Peyer's patch (tissue), 4 donors: ENCODE data around the gene MARK3.

Experiments
- POLR2A ChIP-seq, 2 donors: fragments of 450-650 bp; IDR thresholded peaks; one replicate each; pipeline ENCODE4 v1.5.1; 2017; ENCODE audit warnings: antibody characterized with exemption in 2 of 2, mild to moderate bottlenecking in 2 of 2, moderate library complexity in 2 of 2
- TF ChIP-seq, protein P1 (sequence below), 6 experiments: fragments of 450-650 bp in 4 of 6; fragments of 200-600 bp in 2 of 6; sonication (generic) in 1 of 6; IDR thresholded peaks; one replicate each; pipeline ENCODE4 v1.5.1; 2017 to 2019; ENCODE audit warnings: antibody characterized with exemption in 6 of 6, mild to moderate bottlenecking in 3 of 6, moderate library complexity in 1 of 6

GRCh38 chr14:103528146-103528586 is 143.0 kb downstream of the MARK3 start:
- TF ChIP-seq, protein P1, sequence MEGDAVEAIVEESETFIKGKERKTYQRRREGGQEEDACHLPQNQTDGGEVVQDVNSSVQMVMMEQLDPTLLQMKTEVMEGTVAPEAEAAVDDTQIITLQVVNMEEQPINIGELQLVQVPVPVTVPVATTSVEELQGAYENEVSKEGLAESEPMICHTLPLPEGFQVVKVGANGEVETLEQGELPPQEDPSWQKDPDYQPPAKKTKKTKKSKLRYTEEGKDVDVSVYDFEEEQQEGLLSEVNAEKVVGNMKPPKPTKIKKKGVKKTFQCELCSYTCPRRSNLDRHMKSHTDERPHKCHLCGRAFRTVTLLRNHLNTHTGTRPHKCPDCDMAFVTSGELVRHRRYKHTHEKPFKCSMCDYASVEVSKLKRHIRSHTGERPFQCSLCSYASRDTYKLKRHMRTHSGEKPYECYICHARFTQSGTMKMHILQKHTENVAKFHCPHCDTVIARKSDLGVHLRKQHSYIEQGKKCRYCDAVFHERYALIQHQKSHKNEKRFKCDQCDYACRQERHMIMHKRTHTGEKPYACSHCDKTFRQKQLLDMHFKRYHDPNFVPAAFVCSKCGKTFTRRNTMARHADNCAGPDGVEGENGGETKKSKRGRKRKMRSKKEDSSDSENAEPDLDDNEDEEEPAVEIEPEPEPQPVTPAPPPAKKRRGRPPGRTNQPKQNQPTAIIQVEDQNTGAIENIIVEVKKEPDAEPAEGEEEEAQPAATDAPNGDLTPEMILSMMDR (IDR thresholded peaks at IDR 0.05) = no peak
- TF ChIP-seq POLR2A (IDR thresholded peaks at IDR 0.05) = no peak
